HepG2 (cell line): ENCODE data around the gene GCH1. TPM values are rescaled to one million over a fixed set of nuclear protein-coding genes. Genes with fewer than 3 reads are reported as not detected.

ENCODE experiments used
- ATRX ChIP-seq: sonication (generic); formaldehyde crosslinking; IDR thresholded peaks from 2 replicates; pipeline ENCODE4 v1.4.0; 2020; ENCODE audit warnings: missing genetic modification reagents, borderline replicate concordance
- CHD2 ChIP-seq: IDR thresholded peaks from 2 replicates; pipeline ENCODE4 v1.6.1; 2011; ENCODE audit warnings: low read depth, low read length, improper control_type of control experiment
- CREB1 ChIP-seq, 2 experiments: fragments of 450-650 bp in 1 of 2; IDR thresholded peaks; 2 replicates each; pipeline ENCODE4 v1.6.1; 2016 to 2017; ENCODE audit warnings: control low read depth in 1 of 2, mild to moderate bottlenecking in 1 of 2, missing compliant biosample characterization in 1 of 2, missing genetic modification characterization in 1 of 2
- DMTF1 ChIP-seq: sonication (generic); formaldehyde crosslinking; IDR thresholded peaks from 2 replicates; pipeline ENCODE4 v1.4.0; 2020; ENCODE audit warnings: mild to moderate bottlenecking, missing genetic modification reagents
- FUBP1 ChIP-seq: sonication (generic); formaldehyde crosslinking; IDR thresholded peaks from 2 replicates; pipeline ENCODE4 v1.5.1; 2020; ENCODE audit warnings: missing genetic modification reagents, mild to moderate bottlenecking, borderline replicate concordance
- HOXA3 ChIP-seq: sonication (generic); formaldehyde crosslinking; IDR thresholded peaks from 2 replicates; pipeline ENCODE4 v1.5.0; 2020; ENCODE audit warnings: missing genetic modification reagents
- IRF2 ChIP-seq: IDR thresholded peaks from 2 replicates; pipeline ENCODE4 v1.6.1; 2018; ENCODE audit warnings: missing genetic modification reagents, missing compliant biosample characterization
- KAT7 ChIP-seq: IDR thresholded peaks from 2 replicates; pipeline ENCODE4 v1.6.1; 2018; ENCODE audit warnings: borderline replicate concordance, missing compliant biosample characterization
- LRRFIP1 ChIP-seq: sonication (generic); formaldehyde crosslinking; conservative IDR thresholded peaks from 2 replicates; pipeline ENCODE4 v1.4.0; 2020; ENCODE audit warnings: missing genetic modification reagents
- MIXL1 ChIP-seq: IDR thresholded peaks from 2 replicates; pipeline ENCODE4 v1.6.1; 2016
- NR2F6 ChIP-seq, 2 experiments: IDR thresholded peaks; 2 replicates each; pipeline ENCODE4 v1.6.1; 2016; ENCODE audit warnings: antibody characterized with exemption in 1 of 2, mild to moderate bottlenecking in 1 of 2
- PAX8 ChIP-seq: sonication (generic); formaldehyde crosslinking; IDR thresholded peaks from 2 replicates; pipeline ENCODE4 v1.8.0; 2022; ENCODE audit warnings: mild to moderate bottlenecking, missing genetic modification reagents, borderline replicate concordance
- RCOR2 ChIP-seq: IDR thresholded peaks from 2 replicates; pipeline ENCODE4 v1.6.1; 2016; ENCODE audit warnings: missing biosample characterization, missing genetic modification reagents
- SALL2 ChIP-seq: sonication (generic); formaldehyde crosslinking; IDR thresholded peaks from 2 replicates; pipeline ENCODE4 v1.8.1; 2023; ENCODE audit warnings: mild to moderate bottlenecking, missing genetic modification reagents, inconsistent platforms
- SMC3 ChIP-seq: IDR thresholded peaks from 2 replicates; pipeline ENCODE4 v1.6.1; 2011; ENCODE audit warnings: low read length, improper control_type of control experiment
- SNAPC2 ChIP-seq: sonication (generic); formaldehyde crosslinking; IDR thresholded peaks from 2 replicates; pipeline ENCODE4 v1.8.1; 2022; ENCODE audit warnings: mild to moderate bottlenecking, missing genetic modification reagents
- SP1 ChIP-seq, 2 experiments: fragments of 450-650 bp in 1 of 2; sonication (generic) in 1 of 2; formaldehyde crosslinking in 1 of 2; IDR thresholded peaks; 2 replicates each; pipeline versions ENCODE4 v1.4.0 to v1.6.1; 2016 to 2020; ENCODE audit warnings: missing genetic modification reagents in 1 of 2
- TOE1 ChIP-seq: sonication (generic); formaldehyde crosslinking; IDR thresholded peaks from 2 replicates; pipeline ENCODE4 v1.4.0; 2020; ENCODE audit warnings: mild to moderate bottlenecking, missing genetic modification reagents
- TP53 ChIP-seq: sonication (generic); formaldehyde crosslinking; conservative IDR thresholded peaks from 2 replicates; pipeline ENCODE4 v1.4.0; 2020; ENCODE audit warnings: missing genetic modification reagents
- ZFP1 ChIP-seq: IDR thresholded peaks from 2 replicates; pipeline ENCODE4 v1.6.1; 2016
- ZKSCAN1 ChIP-seq: fragments of 150-350 bp; IDR thresholded peaks from 2 replicates; pipeline ENCODE4 v1.6.1; 2014; ENCODE audit warnings: low read length
- ZNF138 ChIP-seq: sonication (generic); formaldehyde crosslinking; IDR thresholded peaks from 2 replicates; pipeline ENCODE4 v1.5.0; 2020; ENCODE audit warnings: mild to moderate bottlenecking, low read depth, missing genetic modification reagents
- ZNF230 ChIP-seq: sonication (generic); formaldehyde crosslinking; IDR thresholded peaks from 2 replicates; pipeline ENCODE4 v1.4.0; 2020; ENCODE audit warnings: mild to moderate bottlenecking, missing genetic modification reagents
- ZNF720 ChIP-seq: sonication (generic); formaldehyde crosslinking; IDR thresholded peaks from 2 replicates; pipeline ENCODE4 v1.4.0; 2020; ENCODE audit warnings: missing genetic modification reagents
- ZSCAN9 ChIP-seq: IDR thresholded peaks from 2 replicates; pipeline ENCODE4 v1.6.1; 2016; ENCODE audit warnings: borderline replicate concordance
- polyA plus RNA-seq, 8 experiments: library from polyadenylated mRNA; depleted of rRNA in 3 of 8; stranded (reverse) in 7 of 8; unstranded in 1 of 8; fragments of >200 nt; fragmentation: Illumina TruSeq in 4 of 8; extraction: Trizol in 4 of 8; gene quantifications; 2 replicates each; pipeline versions ENCODE4 v1.2.1 to v1.2.3, GENCODE V29; 2011 to 2016; ENCODE audit warnings: low read depth in 4 of 8, missing spikeins in 1 of 8, mixed read lengths in 1 of 8; ENCODE audit not compliant: insufficient read depth in 1 of 8
- total RNA-seq, 5 experiments: library from RNA; depleted of rRNA; stranded (reverse); fragments of >200 nt; fragmentation: Illumina TruSeq; extraction: Trizol; gene quantifications; 2 replicates each; pipeline ENCODE4 v1.2.3, GENCODE V29; 2016; ENCODE audit warnings: low read depth in 1 of 5
- TF ChIP-seq, protein P1 (sequence below): sonication (generic); formaldehyde crosslinking; IDR thresholded peaks from 2 replicates; pipeline ENCODE4 v1.4.0; 2020; ENCODE audit warnings: missing genetic modification reagents

GCH1 gene
- total and polyA plus RNA-seq, 2 of the 13 experiments (the other 11 are each of a cell fraction or from before 2014, with no cell fraction given): 15.0 to 25.2 TPM

- TF ChIP-seq LRRFIP1 (CRISPR knock-in tag) (no peak), ATRX (no peak), IRF2 (CRISPR knock-in tag) (0 out of 2 replicates have a peak, but pooled peaks have one; percentile 39), SMC3 (no peak), CHD2 (no peak), ZNF230 (CRISPR knock-in tag) (no peak), ZNF138 (CRISPR knock-in tag) (no peak), ZNF720 (CRISPR knock-in tag) (no peak), MIXL1 (peak; percentile 85; the same call in 1 of the 2 replicates), PAX8 (CRISPR knock-in tag) (no peak), ZFP1 (CRISPR knock-in tag) (peak; percentile 67; the same call in 1 of the 2 replicates), FUBP1 (CRISPR knock-in tag) (no peak), TOE1 (CRISPR knock-in tag) (0 out of 2 replicates have a peak, but pooled peaks have one; percentile 67), SALL2 (CRISPR knock-in tag) (no peak), KAT7 (CRISPR knock-in tag) (no peak), ZSCAN9 (CRISPR knock-in tag) (peak; percentile 44; the same call in 1 of the 2 replicates), SP1 (IDR thresholded peaks at IDR 0.05) (no peak), SP1 (CRISPR knock-in tag; IDR thresholded peaks at IDR 0.05) (no peak), CREB1 (IDR thresholded peaks at IDR 0.05) (peak; percentile 57; the same call in 1 of the 2 replicates), CREB1 (CRISPR knock-in tag; IDR thresholded peaks at IDR 0.05) (peak; percentile 77), RCOR2 (CRISPR knock-in tag) (peak; percentile 93), SNAPC2 (CRISPR knock-in tag) (peak; percentile 92), ZKSCAN1 (no peak), TP53 (CRISPR knock-in tag) (no peak), NR2F6 (IDR thresholded peaks at IDR 0.05) (peak; percentile 99), NR2F6 (CRISPR knock-in tag; IDR thresholded peaks at IDR 0.05) (peak; percentile 99), HOXA3 (CRISPR knock-in tag) (peak; percentile 89), DMTF1 (CRISPR knock-in tag) (no peak)
- TF ChIP-seq, protein P1, sequence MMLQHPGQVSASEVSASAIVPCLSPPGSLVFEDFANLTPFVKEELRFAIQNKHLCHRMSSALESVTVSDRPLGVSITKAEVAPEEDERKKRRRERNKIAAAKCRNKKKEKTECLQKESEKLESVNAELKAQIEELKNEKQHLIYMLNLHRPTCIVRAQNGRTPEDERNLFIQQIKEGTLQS (CRISPR knock-in tag): peak; percentile 36; the same call in 1 of the 2 replicates
These were observed 65.0 kb downstream of the GCH1 start (continued) for GRCh38 chr14:54837508-54838149.
